SKM-1 (cell line): ENCODE measurements around the gene PRORP.
"Not testable (repeated sequence)": the region's sequence is repeated elsewhere in the genome, so short reads cannot be mapped to it uniquely, and the experiment has no call there.

Experiments used
- DNase-seq: peaks from one replicate; lab custom pipeline; 2025; ENCODE audit not compliant: unreplicated experiment; lab: John Stamatoyannopoulos, UW

PRORP gene

DNA sequence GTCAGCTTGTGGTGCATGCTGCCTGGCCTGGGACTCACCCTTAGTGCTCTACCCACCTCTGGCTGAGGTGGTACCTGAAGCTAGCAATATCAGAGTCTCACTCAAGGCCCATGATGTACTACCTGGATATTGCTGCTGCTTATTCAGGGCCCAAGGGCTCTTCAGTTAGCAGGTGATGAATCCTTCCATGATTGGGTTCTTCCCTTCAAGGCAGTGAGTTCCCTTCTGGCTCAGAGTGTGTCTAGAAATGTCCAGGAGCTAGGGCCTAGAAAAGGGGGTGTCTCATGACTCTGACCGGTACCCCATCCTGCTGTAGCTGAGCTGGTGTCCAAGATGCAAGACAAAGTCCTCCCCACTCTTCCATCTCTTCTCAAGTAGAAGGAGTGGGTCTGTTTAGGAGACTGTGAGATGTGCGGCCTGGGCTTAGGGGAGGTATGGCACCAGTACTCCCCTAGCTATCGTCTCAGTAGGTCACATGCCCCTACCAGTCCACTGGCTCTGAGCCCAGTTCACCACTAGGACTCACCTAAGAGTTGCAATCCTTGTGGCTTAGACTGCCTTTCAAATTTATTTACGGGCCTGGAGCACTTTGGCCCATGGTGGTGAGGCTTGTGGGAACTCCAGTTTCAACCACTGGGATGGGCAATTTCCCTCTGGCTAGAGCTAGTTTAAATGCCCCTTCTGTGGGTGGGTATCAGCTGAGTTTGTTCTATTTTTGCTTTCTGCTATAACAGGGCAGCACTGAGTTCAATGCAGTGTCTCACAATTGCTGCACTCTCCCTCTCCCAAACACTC, 12.2 kb downstream of the PRORP start:
- DNase-seq = no peak

- DNase-seq = no peak
Measured at GRCh38 chr14:35138585-35138984, 16.2 kb downstream of the PRORP start.

- DNase-seq = no peak
Measured at GRCh38 chr14:35140718-35141581, 18.6 kb downstream of the PRORP start.

GRCh38 chr14:35144029-35144428, 21.7 kb downstream of the PRORP start:
- no peak for DNase-seq

- no peak for DNase-seq
Measured at GRCh38 chr14:35146711-35147149, 24.4 kb downstream of the PRORP start.

DNA sequence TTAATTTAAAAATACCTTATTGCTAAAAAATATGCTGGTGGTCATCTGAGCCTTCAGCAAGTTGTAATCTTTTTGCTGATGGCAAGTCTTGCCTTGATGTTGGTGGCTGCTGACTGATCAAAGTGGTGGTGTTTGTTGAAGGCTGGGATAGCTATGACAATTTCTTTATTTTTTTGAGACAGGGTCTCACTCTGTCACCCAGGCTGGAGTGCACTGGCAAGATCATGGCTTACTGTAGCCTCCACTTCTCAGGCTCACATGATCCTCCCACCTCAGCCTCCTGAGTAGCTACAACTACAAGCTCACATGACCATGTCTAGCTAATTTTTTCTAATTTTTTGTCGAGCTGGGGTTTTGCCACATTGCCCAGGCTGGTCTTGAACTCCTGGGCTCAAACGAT, 24.8 kb downstream of the PRORP start:
- DNase-seq = no peak

- no peak for DNase-seq
Measured at GRCh38 chr14:35147711-35148110, 25.4 kb downstream of the PRORP start.

DNA sequence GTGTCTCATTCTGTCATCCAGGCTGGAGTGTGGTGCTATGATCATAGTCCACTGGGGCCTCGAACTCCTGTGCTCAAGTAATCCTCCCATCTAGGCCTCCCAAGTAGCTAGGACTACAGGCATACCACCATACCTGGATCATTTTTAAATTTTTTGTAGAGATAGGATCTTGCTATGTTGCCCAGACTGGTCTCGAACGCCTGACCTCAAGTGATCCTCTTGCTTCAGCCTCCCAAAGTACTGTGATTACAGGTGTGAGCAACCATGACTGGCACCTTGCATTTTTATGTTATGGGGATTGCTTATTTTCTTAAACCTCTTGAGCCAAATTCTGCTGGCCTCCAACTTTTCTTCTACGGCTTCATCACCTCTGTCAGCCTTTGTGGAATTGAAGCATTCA, 26.9 kb downstream of the PRORP start:
- no peak for DNase-seq

- DNase-seq = not testable (repeated sequence)
Measured at GRCh38 chr14:35152531-35152930, 30.2 kb downstream of the PRORP start.

DNA sequence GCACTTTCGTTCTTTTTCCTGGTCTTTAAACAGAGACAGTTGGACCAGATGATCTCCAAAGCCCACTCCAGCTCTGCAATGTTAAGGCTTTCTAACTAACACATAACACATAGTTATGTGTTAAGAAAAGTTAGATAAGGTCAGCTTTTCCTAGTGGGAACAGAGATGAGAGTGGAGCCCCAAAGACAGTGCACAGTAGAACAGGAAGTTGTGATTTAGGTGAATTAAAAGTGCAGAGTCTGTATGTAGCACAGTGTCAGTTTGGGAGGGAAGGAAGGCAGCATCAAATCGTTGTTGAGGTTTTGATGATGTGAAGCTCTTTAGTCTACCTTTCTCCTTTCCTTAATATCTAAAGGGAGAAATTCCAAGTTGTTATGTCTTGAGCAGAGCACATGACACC, 31.7 kb downstream of the PRORP start:
- DNase-seq = no peak

DNA sequence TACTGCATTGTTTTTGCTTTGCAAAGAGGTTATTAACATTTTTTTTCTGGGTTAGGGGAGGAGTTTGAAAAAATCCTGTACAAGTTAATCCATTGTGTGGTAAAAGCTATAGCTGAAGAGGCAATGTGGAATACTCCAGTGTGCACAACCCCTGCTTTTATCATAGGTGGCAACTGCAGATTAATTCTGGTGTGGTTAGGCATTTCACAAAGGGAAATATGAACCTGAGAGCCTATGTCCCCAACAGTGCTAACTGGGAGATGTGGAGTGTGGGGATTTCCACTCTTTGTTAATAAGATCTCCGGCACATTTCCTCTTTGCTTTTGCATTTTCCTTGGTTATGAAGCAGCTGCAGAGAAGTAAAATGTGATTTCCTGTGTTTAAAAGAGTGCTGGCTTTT, 33.6 kb downstream of the PRORP start:
- DNase-seq = no peak

- DNase-seq = no peak
Measured at GRCh38 chr14:35158491-35158890, 36.1 kb downstream of the PRORP start.

DNA sequence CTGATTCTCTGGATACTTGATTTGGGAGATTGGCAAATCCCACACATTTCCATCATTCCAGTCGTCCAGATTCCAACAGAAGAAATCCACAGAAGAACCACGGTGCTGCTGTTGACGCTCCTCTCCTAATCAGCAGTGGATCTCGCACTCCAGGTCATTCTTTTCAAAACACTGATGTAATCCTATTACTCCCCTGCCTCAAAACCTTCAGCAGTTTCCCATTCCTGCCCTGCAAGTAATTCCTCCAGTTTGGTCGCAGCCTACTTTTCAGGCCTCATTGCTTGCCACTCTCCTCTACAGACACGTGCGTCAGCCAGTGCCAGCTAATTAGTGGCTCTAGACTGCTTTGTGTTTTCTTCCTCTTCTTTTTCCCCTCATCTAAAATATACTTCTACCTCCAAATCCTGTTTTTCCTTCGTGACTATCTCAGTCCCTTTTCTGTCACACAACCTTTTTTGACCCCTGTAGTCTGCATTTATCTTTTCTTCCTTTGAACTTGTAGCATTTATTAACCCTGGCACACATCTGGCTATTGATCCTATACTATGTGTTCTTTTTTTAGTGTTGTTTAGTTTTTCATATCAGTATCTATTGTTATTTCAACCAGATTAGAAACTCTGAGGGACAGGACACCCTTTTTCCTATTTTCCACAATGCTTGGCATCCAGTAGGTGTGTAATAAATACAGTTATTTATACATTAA, 36.8 kb downstream of the PRORP start:
- DNase-seq = no peak

DNA sequence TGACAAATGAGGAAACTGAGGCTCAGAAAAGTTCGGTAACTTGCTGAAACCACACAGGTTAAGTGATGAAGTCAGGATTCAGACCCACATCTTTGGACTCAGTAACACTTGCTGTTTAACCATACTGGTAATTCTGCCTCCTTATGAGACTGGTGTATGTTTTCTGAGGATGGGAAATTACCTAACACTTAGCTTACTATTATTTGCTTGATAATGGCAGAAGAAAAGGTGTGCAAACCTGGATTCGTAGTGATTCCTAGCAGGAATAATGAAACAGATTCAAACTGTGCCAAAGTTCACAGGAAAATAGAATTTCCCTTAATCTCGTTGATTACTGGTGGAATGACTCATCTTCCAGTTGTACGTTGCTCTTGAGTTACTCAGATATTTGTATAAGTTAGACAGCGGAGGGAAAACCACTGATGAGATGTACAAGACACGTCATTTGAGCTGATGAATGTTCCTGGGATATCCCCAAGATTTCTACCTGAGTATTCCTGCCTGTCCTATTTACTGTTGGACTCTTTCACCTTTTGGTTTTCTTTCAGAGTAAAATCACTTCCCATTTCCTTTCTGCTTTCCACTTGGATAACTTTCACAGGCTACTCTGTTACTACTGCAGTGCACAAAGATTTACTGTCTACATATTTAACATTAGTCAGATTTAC, 37.5 kb downstream of the PRORP start:
- DNase-seq = no peak

DNA sequence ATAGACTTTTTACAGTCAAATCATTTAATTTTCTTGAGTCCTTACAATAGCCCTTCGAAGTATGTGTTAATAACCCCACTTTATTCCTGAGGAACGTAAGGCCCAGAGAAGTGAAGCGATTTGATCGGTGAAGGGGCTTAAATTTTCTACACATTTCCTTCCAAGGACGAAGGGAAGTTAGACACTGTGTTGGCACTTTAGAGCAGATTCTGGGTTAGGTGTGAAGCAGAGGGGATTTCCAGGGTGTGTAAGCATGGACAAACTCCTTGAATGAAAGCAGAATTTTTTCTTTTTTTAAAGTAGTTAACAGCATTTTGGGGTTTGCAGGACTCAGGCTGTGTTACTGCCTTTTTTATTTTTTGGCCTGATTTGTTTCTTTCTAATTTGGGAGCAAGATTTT, 38.9 kb downstream of the PRORP start:
- DNase-seq = no peak

DNA sequence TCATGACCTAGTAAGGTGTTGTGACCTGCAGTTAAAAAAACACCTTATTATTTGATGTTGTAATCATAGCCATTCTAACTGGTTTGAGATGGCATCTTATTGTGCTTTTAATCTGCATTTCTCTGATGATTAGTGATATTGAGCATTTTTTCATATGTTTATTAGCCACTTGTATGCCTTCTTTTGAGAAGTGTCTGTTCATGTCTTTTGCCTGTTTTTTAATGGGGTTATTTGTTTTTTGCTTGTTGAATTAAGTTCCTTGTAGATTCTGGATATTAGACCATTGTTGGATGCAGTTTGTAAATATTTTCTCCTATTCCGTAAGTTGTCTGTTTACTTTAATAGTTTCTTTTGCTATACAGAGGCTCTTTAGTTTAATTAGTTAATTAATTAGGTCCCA, 41.0 kb downstream of the PRORP start:
- no peak for DNase-seq

GRCh38 chr14:35164849-35165248, 42.5 kb downstream of the PRORP start:
- DNase-seq = no peak

DNA sequence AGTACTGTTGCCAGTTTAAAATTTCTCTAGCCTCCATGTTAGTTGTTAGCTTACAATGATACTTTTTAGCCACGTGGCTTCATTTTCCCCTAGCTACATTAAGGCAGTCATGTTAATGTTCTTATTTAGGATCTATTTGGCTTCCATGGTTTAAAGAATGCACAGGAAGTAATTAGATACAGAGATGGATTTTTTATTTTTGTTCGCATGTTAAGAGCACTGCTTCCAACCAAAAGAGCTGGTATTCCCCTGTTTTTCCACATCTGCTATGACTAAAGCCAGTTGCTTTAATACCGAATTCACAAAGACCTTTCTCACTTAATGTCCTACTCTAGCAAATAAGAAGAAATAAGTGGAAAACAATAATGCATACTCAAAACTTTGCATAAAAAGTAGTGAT, 45.1 kb downstream of the PRORP start:
- DNase-seq = no peak
